Common myeloid progenitor, CD34-positive (primary cell): ENCODE measurements around the gene RSBN1L.
A peak's percentile ranks its signal among the peaks of the same experiment; 100 is the strongest.
"Not testable (repeated sequence)": the region's sequence is repeated elsewhere in the genome, so short reads cannot be mapped to it uniquely, and the experiment has no call there.

Experiments
- CTCF ChIA-PET: fragments of 350-600 bp; sonication (Branson Sonifier 250); formaldehyde crosslinking; loops from one replicate; lab custom pipeline; 2021; ENCODE audit warnings: antibody characterized with exemption; lab: Charles Lee
- POLR2A ChIA-PET: fragments of 350-600 bp; sonication (Branson Sonifier 250); formaldehyde crosslinking; loops from one replicate; lab custom pipeline; 2021; ENCODE audit warnings: antibody characterized with exemption; lab: Charles Lee
- DNase-seq, 3 donors: peaks; one replicate each; pipeline versions ENCODE4 v3.0.0 to v3.0.0-alpha.2; 2013
- H3K27ac ChIP-seq, 2 experiments: 1 replicate in 1 of 2; 2 replicates in 1 of 2; pipeline ENCODE4 v1.7.0; 2013; ENCODE audit warnings: inconsistent platforms in 2 of 2, low read length in 2 of 2, mild to moderate bottlenecking in 2 of 2, low read depth in 1 of 2, moderate library complexity in 1 of 2; ENCODE audit not compliant: severe bottlenecking in 2 of 2, insufficient read depth in 1 of 2, poor library complexity in 1 of 2
- H3K27me3 ChIP-seq, 5 experiments: replicated peaks in 2 of 5; 1 replicate in 3 of 5; 2 replicates in 2 of 5; pipeline versions ENCODE4 v1.6.1 to v1.7.0; 2013; ENCODE audit warnings: low read length in 4 of 5, mild to moderate bottlenecking in 2 of 5, moderate library complexity in 2 of 5, inconsistent platforms in 1 of 5; ENCODE audit not compliant: insufficient read depth in 5 of 5, control insufficient read depth in 4 of 5
- H3K36me3 ChIP-seq, 4 experiments: 1 replicate in 2 of 4; 2 replicates in 2 of 4; pipeline versions ENCODE4 v1.6.1 to v1.7.0; 2013; ENCODE audit warnings: low read length in 3 of 4, control low read depth in 1 of 4, mild to moderate bottlenecking in 1 of 4; ENCODE audit not compliant: control insufficient read depth in 4 of 4, insufficient read depth in 4 of 4
- H3K4me1 ChIP-seq, 4 experiments: 1 replicate in 3 of 4; 2 replicates in 1 of 4; pipeline versions ENCODE4 v1.6.1 to v1.7.1; 2013; ENCODE audit warnings: low read length in 3 of 4, mild to moderate bottlenecking in 3 of 4, control low read depth in 1 of 4, inconsistent platforms in 1 of 4, moderate library complexity in 1 of 4; ENCODE audit not compliant: control insufficient read depth in 4 of 4, insufficient read depth in 4 of 4; ENCODE audit errors: control extremely low read depth in 1 of 4
- H3K4me3 ChIP-seq, 7 experiments: 1 replicate in 4 of 7; 2 replicates in 3 of 7; pipeline versions ENCODE4 v1.5.1 to v1.7.0; 2013; ENCODE audit warnings: mild to moderate bottlenecking in 7 of 7, low read length in 6 of 7, moderate library complexity in 6 of 7, inconsistent platforms in 2 of 7, low read depth in 2 of 7, control low read depth in 1 of 7; ENCODE audit not compliant: insufficient read depth in 4 of 7, control insufficient read depth in 1 of 7; ENCODE audit errors: extremely low read depth in 1 of 7
- H3K9me3 ChIP-seq, 5 experiments: 1 replicate in 4 of 5; 2 replicates in 1 of 5; pipeline versions ENCODE4 v1.6.1 to v1.7.1; 2013; ENCODE audit warnings: low read length in 4 of 5, mild to moderate bottlenecking in 2 of 5, inconsistent platforms in 1 of 5, low read depth in 1 of 5, moderate library complexity in 1 of 5; ENCODE audit not compliant: control insufficient read depth in 4 of 5, insufficient read depth in 2 of 5; ENCODE audit errors: control extremely low read depth in 1 of 5
- WGBS: methylation state at CpG from one replicate; pipeline ENCODE4 v1.1.5; 2013; ENCODE audit not compliant: insufficient coverage; 5-methylcytosine and 5-hydroxymethylcytosine counted together

RSBN1L gene

GRCh38 chr7:77770316-77770715 lies 74.1 kb downstream of the RSBN1L start:
- WGBS: 95% methylated on average over 6 of the region's 8 CpGs
- ChIA-PET CTCF (interaction anchor here (0.6 to 1.6 kb wide), 3 partner anchors 10 to 59 kb away, joined by 3 to 4 read pairs (median 3); no protein-coding TSS in a partner anchor), POLR2A (no interaction called here)

GRCh38 chr7:77771901-77772300 lies 75.6 kb downstream of the RSBN1L start:
- DNase-seq: peak in 2 of 3 donors; percentile 49 to 68
- POLR2A ChIA-PET: no interaction called here
- Histone ChIP-seq H3K27me3 (no peaks in the 10 kb centered on the region), H3K27ac (no peak overlapping the region), H3K9me3 (peaks cover 0 to 7% (median 2%) of the 10 kb centered on the region in 5 experiments), H3K4me1 (peaks cover 0 to 6% (median 0%) of the 10 kb centered on the region in 4 experiments), H3K4me3 (no peak overlapping the region), H3K36me3 (peaks cover 18 to 62% (median 39%) of the 10 kb centered on the region in 4 experiments)
- CTCF ChIA-PET: interaction anchor here (0.9 to 3.5 kb wide), 3 partner anchors 13 to 120 kb away, joined by 3 to 10 read pairs (median 10); no protein-coding TSS in a partner anchor

More at GRCh38 chr7:77770316-77770715, 74.1 kb downstream of the RSBN1L start:
- no peak overlapping the region for H3K27ac ChIP-seq
- H3K9me3 ChIP-seq: no peaks in the 10 kb centered on the region
- H3K4me3 ChIP-seq: no peak overlapping the region
- H3K27me3 ChIP-seq: no peaks in the 10 kb centered on the region
- DNase-seq: no peak
- H3K36me3 ChIP-seq: peaks cover 9 to 51% (median 32%) of the 10 kb centered on the region in 4 experiments
- peaks cover 0 to 6% (median 0%) of the 10 kb centered on the region in 4 experiments for H3K4me1 ChIP-seq

GRCh38 chr7:77778535-77778934 lies 82.3 kb downstream of the RSBN1L start:
- H3K4me3 ChIP-seq: no peak overlapping the region
- H3K36me3 ChIP-seq: peaks cover 29 to 71% (median 42%) of the 10 kb centered on the region in 4 experiments
- H3K27me3 ChIP-seq: no peaks in the 10 kb centered on the region
- peaks cover 0 to 2% (median 0%) of the 10 kb centered on the region in 4 experiments for H3K4me1 ChIP-seq
- CTCF ChIA-PET: interaction anchor here (1.1 kb wide), 1 partner anchor 10 kb away, joined by 4 read pairs; no protein-coding TSS in a partner anchor
- DNase-seq: no peak
- H3K9me3 ChIP-seq: peaks cover 0 to 7% (median 2%) of the 10 kb centered on the region in 5 experiments
- no peak overlapping the region for H3K27ac ChIP-seq
- 100% methylated on average over 2 of the region's 2 CpGs for WGBS
- POLR2A ChIA-PET: no interaction called here

GRCh38 chr7:77782383-77782782 lies 86.1 kb downstream of the RSBN1L start:
- H3K4me3 ChIP-seq: no peak overlapping the region
- peaks cover 0 to 6% (median 0%) of the 10 kb centered on the region in 5 experiments for H3K9me3 ChIP-seq
- CTCF ChIA-PET: no interaction called here
- H3K27ac ChIP-seq: no peak overlapping the region
- WGBS: 100% methylated on average over 1 of the region's 4 CpGs
- peaks cover 0 to 2% (median 0%) of the 10 kb centered on the region in 4 experiments for H3K4me1 ChIP-seq
- peaks cover 19 to 57% (median 35%) of the 10 kb centered on the region in 4 experiments for H3K36me3 ChIP-seq
- no peaks in the 10 kb centered on the region for H3K27me3 ChIP-seq
- no peak for DNase-seq
- POLR2A ChIA-PET: no interaction called here

GRCh38 chr7:77783111-77783510 lies 86.9 kb downstream of the RSBN1L start:
- Histone ChIP-seq H3K27me3 (no peaks in the 10 kb centered on the region), H3K4me3 (no peak overlapping the region), H3K36me3 (peaks cover 19 to 56% (median 35%) of the 10 kb centered on the region in 4 experiments), H3K4me1 (peaks cover 0 to 2% (median 0%) of the 10 kb centered on the region in 4 experiments), H3K27ac (no peak overlapping the region), H3K9me3 (peaks cover 0 to 6% (median 0%) of the 10 kb centered on the region in 5 experiments)
- ChIA-PET CTCF (no interaction called here), POLR2A (no interaction called here)
- DNase-seq: no peak
- WGBS: no CpG with 5 or more reads among the region's 1 CpG

- POLR2A ChIA-PET: no interaction called here
- no CpG with 5 or more reads among the region's 3 CpGs for WGBS
Measured at GRCh38 chr7:77783545-77783944, 87.3 kb downstream of the RSBN1L start.

GRCh38 chr7:77784426-77784825 lies 88.2 kb downstream of the RSBN1L start:
- H3K27me3 ChIP-seq, POLR2A ChIA-PET, H3K4me1 ChIP-seq, H3K4me3 ChIP-seq, H3K27ac ChIP-seq, DNase-seq, H3K9me3 ChIP-seq: not testable (repeated sequence)
- CTCF ChIA-PET: interaction anchor here (2.8 kb wide), 1 partner anchor 132 kb away, joined by 7 read pairs; no protein-coding TSS in a partner anchor
- WGBS: 88% methylated on average over 8 of the region's 10 CpGs
- H3K36me3 ChIP-seq: peaks cover 19 to 45% (median 29%) of the 10 kb centered on the region in 4 experiments

More at GRCh38 chr7:77783545-77783944, 87.3 kb downstream of the RSBN1L start:
- Histone ChIP-seq H3K27ac (no peak overlapping the region), H3K4me3 (no peak overlapping the region), H3K4me1 (peaks cover 0 to 2% (median 0%) of the 10 kb centered on the region in 4 experiments), H3K36me3 (peaks cover 19 to 53% (median 32%) of the 10 kb centered on the region in 4 experiments), H3K9me3 (peaks cover 0 to 6% (median 0%) of the 10 kb centered on the region in 5 experiments), H3K27me3 (no peaks in the 10 kb centered on the region)
- DNase-seq: no peak
- CTCF ChIA-PET: no interaction called here
